Measurements from ENCODE around the gene SLC4A9. TPM values are rescaled to one million over a fixed set of nuclear protein-coding genes. Genes with fewer than 3 reads are reported as not detected.
A peak's percentile ranks its signal among the peaks of the same experiment; 100 is the strongest.

SLC4A9 gene
- total RNA-seq, 1 donor from 2014 or later, result 1.8 TPM

GRCh38 chr5:140363631-140364471 is 3.9 kb downstream of the SLC4A9 start:
- Mint-ChIP-seq H3K36me3 (no peaks in the 10 kb centered on the region), H3K4me3 (peak overlapping the region; percentile 71), H3K9me3 (no peaks in the 10 kb centered on the region), H3K4me1 (peaks cover 4% of the 10 kb centered on the region), H3K27me3 (ENCODE audit: low read depth) (no peaks in the 10 kb centered on the region), H3K27ac (no peak overlapping the region)
- TF ChIP-seq CTCF (IDR thresholded peaks at IDR 0.05; ENCODE audit: unreplicated experiment), result no peak
- no peak for DNase-seq (ENCODE audit: low spot score in 2 of 2, unreplicated experiment in 2 of 2)

GRCh38 chr5:140364472-140364765 is 4.4 kb downstream of the SLC4A9 start:
- DNase-seq (ENCODE audit: low spot score in 2 of 2, unreplicated experiment in 2 of 2), result no peak

GRCh38 chr5:140365282-140365681 is 5.3 kb downstream of the SLC4A9 start:
- Mint-ChIP-seq H3K36me3 (no peaks in the 10 kb centered on the region), H3K9me3 (no peaks in the 10 kb centered on the region), H3K4me1 (peaks cover 4% of the 10 kb centered on the region), H3K4me3 (no peak overlapping the region), H3K27ac (no peak overlapping the region), H3K27me3 (ENCODE audit: low read depth) (no peaks in the 10 kb centered on the region)
- TF ChIP-seq CTCF (IDR thresholded peaks at IDR 0.05; ENCODE audit: unreplicated experiment), result no peak
- no peak for DNase-seq (ENCODE audit: low spot score in 2 of 2, unreplicated experiment in 2 of 2)

More at GRCh38 chr5:140364472-140364765, 4.4 kb downstream of the SLC4A9 start:
- Mint-ChIP-seq H3K27ac (no peak overlapping the region), H3K27me3 (ENCODE audit: low read depth) (no peaks in the 10 kb centered on the region), H3K9me3 (no peaks in the 10 kb centered on the region), H3K4me1 (peaks cover 4% of the 10 kb centered on the region), H3K36me3 (no peaks in the 10 kb centered on the region), H3K4me3 (no peak overlapping the region)
- no peak for TF ChIP-seq CTCF (IDR thresholded peaks at IDR 0.05; ENCODE audit: unreplicated experiment)

- Mint-ChIP-seq H3K27me3 (ENCODE audit: low read depth) (no peaks in the 10 kb centered on the region), H3K4me3 (no peak overlapping the region), H3K4me1 (peaks cover 4% of the 10 kb centered on the region), H3K27ac (no peak overlapping the region), H3K9me3 (no peaks in the 10 kb centered on the region), H3K36me3 (no peaks in the 10 kb centered on the region)
- no peak for TF ChIP-seq CTCF (IDR thresholded peaks at IDR 0.05; ENCODE audit: unreplicated experiment)
- DNase-seq (ENCODE audit: low spot score in 2 of 2, unreplicated experiment in 2 of 2), result no peak
Measured at GRCh38 chr5:140365941-140366340, 5.9 kb downstream of the SLC4A9 start.

GRCh38 chr5:140366589-140367255 is 6.7 kb downstream of the SLC4A9 start:
- Mint-ChIP-seq H3K4me3 (no peak overlapping the region), H3K27me3 (ENCODE audit: low read depth) (no peaks in the 10 kb centered on the region), H3K4me1 (peaks cover 4% of the 10 kb centered on the region), H3K36me3 (no peaks in the 10 kb centered on the region), H3K9me3 (no peaks in the 10 kb centered on the region), H3K27ac (no peak overlapping the region)
- TF ChIP-seq CTCF (IDR thresholded peaks at IDR 0.05; ENCODE audit: unreplicated experiment), result no peak
- DNase-seq (ENCODE audit: low spot score in 2 of 2, unreplicated experiment in 2 of 2), result no peak

Measured in mesothelial cell of epicardium (in vitro differentiated cells).